Endothelial cell of umbilical vein (primary cell): Measurements from ENCODE around the gene CSMD2. TPM values are rescaled to one million over a fixed set of nuclear protein-coding genes. Genes with fewer than 3 reads are reported as not detected.

ENCODE experiments used
- BruUV-seq: library from RNA; stranded (reverse); fragments of 400-500 nt; replicated peaks from 2 replicates; lab custom pipeline; 2021; lab: Mats Ljungman, UMichigan
- CTCF ChIA-PET: fragments of 300-600, 350-600 bp; sonication (Branson Sonifier 250); formaldehyde crosslinking; loops from one replicate; lab custom pipeline; 2021; ENCODE audit warnings: antibody characterized with exemption, inconsistent platforms; lab: Charles Lee
- POLR2A ChIA-PET: fragments of 300-600, 350-600 bp; sonication (Branson Sonifier 250); formaldehyde crosslinking; loops from one replicate; lab custom pipeline; 2021; ENCODE audit warnings: antibody characterized with exemption, inconsistent platforms; lab: Charles Lee
- DNase-seq: peaks from one replicate; pipeline ENCODE4 v3.0.0-alpha.2; 2011; ENCODE audit warnings: low read depth, low spot score
- FAIRE-seq: peaks from 2 replicates; lab custom pipeline; 2011; peaks lifted over from hg19 to GRCh38; lab: Jason Lieb, UNC
- H2AFZ ChIP-seq: 2 replicates; pipeline ENCODE4 v1.6.0; 2012; ENCODE audit warnings: low read depth, low read length, control low read depth, inconsistent platforms
- H3K27ac ChIP-seq: 2 replicates; pipeline ENCODE4 v1.5.1; 2011; ENCODE audit warnings: low read depth, mild to moderate bottlenecking, control low read depth, low read length, moderate library complexity; ENCODE audit not compliant: insufficient read depth
- H3K27me3 ChIP-seq, 2 experiments: 2 replicates each; pipeline versions ENCODE4 v1.6.0 to v1.6.1; 2011; ENCODE audit warnings: low read length in 2 of 2, mixed read lengths in 1 of 2; ENCODE audit not compliant: control insufficient read depth in 2 of 2, insufficient read depth in 2 of 2
- H3K36me3 ChIP-seq, 2 experiments: 2 replicates in 1 of 2; 3 replicates in 1 of 2; pipeline ENCODE4 v1.5.1; 2011; ENCODE audit warnings: low read length in 2 of 2, mild to moderate bottlenecking in 1 of 2, moderate library complexity in 1 of 2; ENCODE audit not compliant: control insufficient read depth in 2 of 2, insufficient read depth in 2 of 2; ENCODE audit errors: extremely low read depth in 1 of 2
- H3K4me1 ChIP-seq: 3 replicates; pipeline ENCODE4 v1.5.1; 2011; ENCODE audit warnings: mild to moderate bottlenecking, low read length; ENCODE audit not compliant: control insufficient read depth, insufficient read depth; ENCODE audit errors: extremely low read depth
- H3K4me2 ChIP-seq: 2 replicates; pipeline ENCODE4 v1.6.1; 2011; ENCODE audit warnings: low read length, control low read depth, mixed read lengths; ENCODE audit not compliant: insufficient read depth
- H3K4me3 ChIP-seq, 3 experiments: fragments of 200-600 bp in 1 of 3; sonication (generic), shearing (Covaris generic) in 1 of 3; replicated peaks in 1 of 3; 2 replicates each; pipeline ENCODE4 v1.5.1; 2011 to 2016; ENCODE audit warnings: control low read depth in 3 of 3, low read length in 3 of 3, mild to moderate bottlenecking in 2 of 3, inconsistent platforms in 1 of 3, low read depth in 1 of 3, moderate library complexity in 1 of 3; ENCODE audit not compliant: insufficient read depth in 1 of 3
- H3K79me2 ChIP-seq: 2 replicates; pipeline ENCODE4 v1.6.0; 2012; ENCODE audit warnings: low read length, inconsistent platforms; ENCODE audit not compliant: control insufficient read depth, insufficient read depth
- H3K9ac ChIP-seq: replicated peaks from 2 replicates; pipeline ENCODE3; 2011; ENCODE audit warnings: low read length, control low read depth; ENCODE audit not compliant: insufficient read depth; ENCODE audit errors: extremely low read depth
- H3K9me1 ChIP-seq: replicated peaks from 3 replicates; pipeline ENCODE4 v1.6.0; 2011; ENCODE audit warnings: mild to moderate bottlenecking, low read length; ENCODE audit not compliant: control insufficient read depth, insufficient read depth; ENCODE audit errors: extremely low read depth
- H3K9me3 ChIP-seq: replicated peaks from 2 replicates; pipeline ENCODE4 v1.5.1; 2012; ENCODE audit warnings: low read length, inconsistent platforms; ENCODE audit not compliant: control insufficient read depth, insufficient read depth
- H4K20me1 ChIP-seq: replicated peaks from 2 replicates; pipeline ENCODE3; 2011; ENCODE audit warnings: mild to moderate bottlenecking, low read length; ENCODE audit not compliant: control insufficient read depth, insufficient read depth; ENCODE audit errors: extremely low read depth
- CTCF ChIP-seq, 2 donors: IDR thresholded peaks; 1 replicate in 1 of 2; 2 replicates in 1 of 2; pipeline ENCODE4 v1.5.1; 2011; ENCODE audit warnings: low read length in 2 of 2, mild to moderate bottlenecking in 2 of 2, moderate library complexity in 2 of 2, control low read depth in 1 of 2, inconsistent platforms in 1 of 2, low read depth in 1 of 2; ENCODE audit not compliant: insufficient read depth in 1 of 2; ENCODE audit errors: extremely low read depth in 1 of 2
- EZH2 ChIP-seq: IDR thresholded peaks from 2 replicates; pipeline ENCODE4 v1.6.1; 2012; ENCODE audit warnings: borderline replicate concordance, low read depth, mild to moderate bottlenecking, moderate library complexity, low read length, inconsistent platforms; ENCODE audit not compliant: severe bottlenecking
- FOS ChIP-seq: IDR thresholded peaks from 2 replicates; pipeline ENCODE4 v1.6.1; 2011; ENCODE audit warnings: mild to moderate bottlenecking, low read length, moderate library complexity, borderline replicate concordance; ENCODE audit not compliant: insufficient read depth
- GATA2 ChIP-seq: IDR thresholded peaks from 2 replicates; pipeline ENCODE4 v1.7.0; 2011; ENCODE audit warnings: low read depth, mild to moderate bottlenecking, moderate library complexity, mixed read lengths, low read length; ENCODE audit not compliant: insufficient read length, insufficient read depth
- JUN ChIP-seq: IDR thresholded peaks from 2 replicates; pipeline ENCODE4 v1.6.1; 2011; ENCODE audit warnings: borderline replicate concordance, low read depth; ENCODE audit not compliant: insufficient read length, insufficient read depth
- MYC ChIP-seq: IDR thresholded peaks from one replicate; pipeline ENCODE4 v1.6.1; 2011; ENCODE audit warnings: mild to moderate bottlenecking, low read depth, low read length
- POLR2A ChIP-seq: IDR thresholded peaks from 2 replicates; pipeline ENCODE4 v1.6.1; 2012; ENCODE audit warnings: low read depth, mild to moderate bottlenecking, control low read depth, low read length
- POLR2AphosphoS5 ChIP-seq: IDR thresholded peaks from 2 replicates; pipeline ENCODE4 v1.6.1; 2012; ENCODE audit warnings: low read depth, mild to moderate bottlenecking, control low read depth, low read length, moderate library complexity; ENCODE audit not compliant: insufficient read depth
- dilution Hi-C: fragments of 300-500 bp; cut with MboI; formaldehyde crosslinking; loops from one replicate; pipeline ENCODE4 v1.15.0; 2019; ENCODE audit warnings: low sequenced_read_pairs; ENCODE audit not compliant: extremely low pct_ligation_motif_present
- intact Hi-C: fragments of 100-400 bp; cut with micrococcal nuclease; formaldehyde crosslinking; loops from one replicate; pipeline ENCODE4 v1.10.0; 2022
- polyA plus RNA-seq, 4 experiments: library from polyadenylated mRNA; depleted of rRNA in 3 of 4; stranded (reverse) in 3 of 4; unstranded in 1 of 4; fragments of >200 nt; gene quantifications; 2 replicates each; pipeline versions ENCODE4 v1.2.1 to v1.2.3, GENCODE V29; 2011 to 2012; ENCODE audit warnings: missing spikeins in 1 of 4
- total RNA-seq: library from RNA; stranded (reverse); gene quantifications from 2 replicates; pipeline ENCODE4 v1.2.3, GENCODE V29; 2021
- TF ChIP-seq, protein P1 (sequence below): IDR thresholded peaks from 2 replicates; pipeline ENCODE4 v1.6.1; 2011; ENCODE audit not compliant: insufficient read depth, insufficient read length

The CSMD2 gene
- total and polyA plus RNA-seq, 2 donors (not counting 3 experiments of a cell fraction or from before 2014, with no cell fraction given): under 0.01 TPM; not detected in 1

GRCh38 chr1:33893147-33893830, 271.7 kb downstream of the CSMD2 start:
- Histone ChIP-seq H4K20me1 (no peaks in the 10 kb centered on the region), H3K9me3 (peaks cover 2% of the 10 kb centered on the region), H3K27ac (no peak overlapping the region), H2AFZ (no peak overlapping the region), H3K79me2 (no peaks in the 10 kb centered on the region), H3K9ac (no peak overlapping the region), H3K27me3 (no peaks in the 10 kb centered on the region), H3K4me3 (no peak overlapping the region), H3K4me2 (no peak overlapping the region), H3K4me1 (no peaks in the 10 kb centered on the region), H3K36me3 (no peaks in the 10 kb centered on the region), H3K9me1 (no peaks in the 10 kb centered on the region)
- POLR2A ChIA-PET: no interaction called here
- no peak for FAIRE-seq
- TF ChIP-seq CTCF (IDR thresholded peaks at IDR 0.05; ENCODE audit: extremely low read depth in 1 of 2, insufficient read depth in 1 of 2, low read depth in 1 of 2, low read length in 2 of 2): no peak
- no peak for TF ChIP-seq MYC
- CTCF ChIA-PET: no interaction called here
- dilution Hi-C loops: no loop called here
- intact Hi-C loops: no loop called here
- no TSS peak for BruUV-seq
- DNase-seq: no peak

DNA sequence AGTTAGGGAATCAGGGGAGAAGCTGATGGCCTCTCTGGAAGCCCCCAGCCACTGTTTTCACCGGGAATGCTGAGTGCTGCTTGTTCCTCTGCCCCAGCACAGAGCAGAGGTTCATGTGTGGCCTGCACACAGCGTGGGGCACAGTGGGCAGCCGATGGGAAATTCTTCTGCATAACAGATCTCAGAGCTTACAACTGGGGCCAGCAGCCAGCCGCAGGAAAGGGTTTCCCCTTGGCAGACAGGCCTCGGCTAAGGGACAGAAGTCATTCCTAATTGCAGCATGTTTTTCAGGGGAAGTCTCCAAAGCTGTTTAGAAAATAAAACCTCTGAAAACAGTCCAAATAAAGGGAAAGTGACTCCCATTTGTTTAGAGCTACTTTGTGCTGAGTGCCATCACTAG, 278.5 kb downstream of the CSMD2 start:
- H4K20me1 ChIP-seq: no peaks in the 10 kb centered on the region
- H3K4me3 ChIP-seq: no peak overlapping the region
- no peaks in the 10 kb centered on the region for H3K9me1 ChIP-seq
- dilution Hi-C loops: no loop called here
- H3K9ac ChIP-seq: no peak overlapping the region
- no peak overlapping the region for H3K27ac ChIP-seq
- no peaks in the 10 kb centered on the region for H3K36me3 ChIP-seq
- intact Hi-C loops: no loop called here
- no peaks in the 10 kb centered on the region for H3K79me2 ChIP-seq
- H3K4me1 ChIP-seq: no peaks in the 10 kb centered on the region
- ChIA-PET CTCF (interaction anchor here (1.4 kb wide), 1 partner anchor 8 kb away, joined by 3 read pairs; no protein-coding TSS in a partner anchor), POLR2A (no interaction called here)
- TF ChIP-seq EZH2: no peak
- no peak for TF ChIP-seq GATA2
- no peak for TF ChIP-seq FOS
- TF ChIP-seq, protein P1, sequence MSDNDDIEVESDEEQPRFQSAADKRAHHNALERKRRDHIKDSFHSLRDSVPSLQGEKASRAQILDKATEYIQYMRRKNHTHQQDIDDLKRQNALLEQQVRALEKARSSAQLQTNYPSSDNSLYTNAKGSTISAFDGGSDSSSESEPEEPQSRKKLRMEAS: no peak
- TF ChIP-seq MYC: no peak
- TF ChIP-seq CTCF (IDR thresholded peaks at IDR 0.05; ENCODE audit: extremely low read depth in 1 of 2, insufficient read depth in 1 of 2, low read depth in 1 of 2, low read length in 2 of 2): no peak
- no peak for TF ChIP-seq POLR2AphosphoS5
- TF ChIP-seq POLR2A: no peak
- no peak for TF ChIP-seq JUN
- no peak overlapping the region for H3K4me2 ChIP-seq
- H3K9me3 ChIP-seq: no peaks in the 10 kb centered on the region
- no peak for DNase-seq
- FAIRE-seq: no peak
- no peaks in the 10 kb centered on the region for H3K27me3 ChIP-seq
- H2AFZ ChIP-seq: no peak overlapping the region
- BruUV-seq: no TSS peak
